TTC549 (cell line): ENCODE data around the gene ISCA2.
"Not testable (repeated sequence)": the region's sequence is repeated elsewhere in the genome, so short reads cannot be mapped to it uniquely, and the experiment has no call there.

Experiments used
- FAIRE-seq: peaks from 2 replicates; lab custom pipeline; 2012; peaks lifted over from hg19 to GRCh38; lab: Jason Lieb, UNC

The ISCA2 gene

GRCh38 chr14:74493343-74494261 lies at the start of gene ISCA2:
ISCA2 (plus strand) TSS chr14:74493765; CDS start chr14:74493775, 10 bp downstream.
- FAIRE-seq = peak; percentile 70

- no peak for FAIRE-seq
Observed at GRCh38 chr14:74444866-74445265, 48.7 kb upstream of the ISCA2 start.

- FAIRE-seq = not testable (repeated sequence)
Observed at GRCh38 chr14:74454397-74454796, 39.2 kb upstream of the ISCA2 start.

- FAIRE-seq = no peak
Observed at GRCh38 chr14:74456684-74457564, 36.6 kb upstream of the ISCA2 start.

GRCh38 chr14:74457565-74457895 lies 36.0 kb upstream of the ISCA2 start:
- no peak for FAIRE-seq

GRCh38 chr14:74459289-74459946 lies 34.1 kb upstream of the ISCA2 start:
- no peak for FAIRE-seq

- FAIRE-seq = no peak
Observed at GRCh38 chr14:74459976-74460375, 33.6 kb upstream of the ISCA2 start.

GRCh38 chr14:74462993-74463392 lies 30.6 kb upstream of the ISCA2 start:
- FAIRE-seq = no peak

- no peak for FAIRE-seq
Observed at GRCh38 chr14:74463697-74464096, 29.9 kb upstream of the ISCA2 start.

- FAIRE-seq = no peak
Observed at GRCh38 chr14:74464785-74465184, 28.8 kb upstream of the ISCA2 start.

- FAIRE-seq = no peak
Observed at GRCh38 chr14:74465335-74465734, 28.2 kb upstream of the ISCA2 start.

- FAIRE-seq = no peak
Observed at GRCh38 chr14:74468513-74468912, 25.1 kb upstream of the ISCA2 start.

GRCh38 chr14:74469548-74470518 lies 23.7 kb upstream of the ISCA2 start:
- FAIRE-seq = no peak

GRCh38 chr14:74472601-74473000 lies 21.0 kb upstream of the ISCA2 start:
- no peak for FAIRE-seq

- no peak for FAIRE-seq
Observed at GRCh38 chr14:74474376-74474775, 19.2 kb upstream of the ISCA2 start.

GRCh38 chr14:74475678-74476077 lies 17.9 kb upstream of the ISCA2 start:
- FAIRE-seq = no peak

- FAIRE-seq = no peak
Observed at GRCh38 chr14:74476107-74476506, 17.5 kb upstream of the ISCA2 start.

GRCh38 chr14:74476607-74477006 lies 17.0 kb upstream of the ISCA2 start:
- FAIRE-seq = no peak

- no peak for FAIRE-seq
Observed at GRCh38 chr14:74478996-74479635, 14.4 kb upstream of the ISCA2 start.

- no peak for FAIRE-seq
Observed at GRCh38 chr14:74480046-74480445, 13.5 kb upstream of the ISCA2 start.

GRCh38 chr14:74482571-74482970 lies 11.0 kb upstream of the ISCA2 start:
- no peak for FAIRE-seq
